Lower leg skin (tissue), 3 donors: ENCODE results near the gene PIEZO2.

Experiments used
- CTCF ChIP-seq, 3 donors: fragments of 450-650 bp; IDR thresholded peaks; one replicate each; pipeline ENCODE4 v1.5.1; 2016; ENCODE audit warnings: antibody characterized with exemption in 3 of 3, mild to moderate bottlenecking in 3 of 3, moderate library complexity in 2 of 3
- POLR2A ChIP-seq, 2 donors: fragments of 450-650 bp; IDR thresholded peaks; one replicate each; pipeline ENCODE4 v1.6.1; 2016 to 2017; ENCODE audit warnings: antibody characterized with exemption in 2 of 2, mild to moderate bottlenecking in 1 of 2, moderate library complexity in 1 of 2

- no peak for TF ChIP-seq CTCF (IDR thresholded peaks at IDR 0.05)
- TF ChIP-seq POLR2A (IDR thresholded peaks at IDR 0.05) = no peak
These were observed 424.7 kb downstream of the PIEZO2 start for GRCh38 chr18:10724666-10725065.
